NCI-H748 treated with DMSO at 0.1 percent for 48 hours (cell line): ENCODE results near the gene CHRNA4.

Experiments
- DNase-seq: peaks from one replicate; lab custom pipeline; 2025; lab: John Stamatoyannopoulos, UW

Gene CHRNA4

DNA sequence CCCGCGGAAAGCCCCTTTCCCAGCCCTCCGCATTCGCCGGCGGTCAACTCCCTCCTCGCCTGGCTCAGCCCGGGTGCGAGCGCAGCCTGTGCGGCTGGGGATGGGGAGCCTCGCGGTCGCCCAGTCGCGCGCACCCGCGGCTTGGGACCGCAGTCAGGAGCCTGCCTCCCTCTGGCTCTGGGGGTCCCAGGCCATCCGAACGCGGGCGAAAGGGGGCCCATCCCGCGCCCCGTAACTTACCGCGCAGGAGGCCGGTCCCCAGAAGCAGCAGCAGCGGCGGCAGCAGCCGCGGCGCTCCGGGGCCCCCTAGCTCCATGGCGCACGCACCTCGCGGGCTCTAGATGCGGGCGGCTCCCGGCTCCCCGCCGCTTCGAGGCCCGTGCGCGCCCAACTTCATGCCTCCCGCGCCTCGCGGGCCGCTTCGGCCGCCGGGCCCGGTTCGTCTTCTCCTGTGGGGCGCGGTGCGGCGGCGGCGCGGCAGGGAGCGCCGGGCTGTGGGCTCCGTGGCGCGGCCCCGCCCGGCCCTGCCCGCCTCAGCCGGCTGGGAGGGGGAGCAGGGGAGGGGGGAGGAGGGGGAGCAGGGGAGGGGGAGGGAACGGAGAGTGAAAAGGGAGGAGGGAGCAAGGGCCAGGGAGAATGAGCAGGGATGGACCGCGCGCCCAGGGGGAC lies at the start of gene CHRNA4:
CHRNA4 (minus strand) TSS at position 500 of the 669 bp plus-strand sequence; CDS start at position 316, 184 bp downstream.
- no peak for DNase-seq

DNA sequence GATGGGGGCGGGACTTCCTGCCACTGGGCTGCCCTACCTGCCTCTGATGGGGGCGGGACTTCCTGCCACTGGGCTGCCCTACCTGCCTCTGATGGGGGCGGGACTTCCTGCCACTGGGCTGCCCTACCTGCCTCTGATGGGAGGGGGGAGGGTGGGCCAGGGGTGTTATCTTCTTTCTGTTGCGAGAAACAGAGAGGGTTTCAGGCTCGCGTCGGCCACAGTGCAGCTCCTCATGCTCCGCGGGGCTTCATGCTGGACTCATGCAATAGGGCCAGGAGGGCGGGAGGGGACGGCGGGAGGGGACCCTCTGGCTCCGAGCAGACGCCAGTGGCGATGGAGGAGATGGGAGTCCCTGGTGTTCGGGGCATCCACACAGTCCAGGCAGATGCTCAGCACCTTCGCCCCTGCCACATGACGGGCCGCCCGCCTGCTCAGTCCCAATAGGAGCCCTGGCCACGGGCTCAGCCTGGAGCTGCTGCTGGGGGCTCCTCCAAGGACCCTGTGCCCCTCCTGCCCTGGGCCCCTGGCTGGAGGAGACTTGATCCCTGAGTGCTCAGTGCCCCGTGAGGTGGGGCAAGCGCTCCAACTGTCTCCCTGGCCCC lies 48.8 kb upstream of the CHRNA4 start:
- no peak for DNase-seq

GRCh38 chr20:63409066-63409833 lies 48.1 kb upstream of the CHRNA4 start:
- DNase-seq, result no peak

DNA sequence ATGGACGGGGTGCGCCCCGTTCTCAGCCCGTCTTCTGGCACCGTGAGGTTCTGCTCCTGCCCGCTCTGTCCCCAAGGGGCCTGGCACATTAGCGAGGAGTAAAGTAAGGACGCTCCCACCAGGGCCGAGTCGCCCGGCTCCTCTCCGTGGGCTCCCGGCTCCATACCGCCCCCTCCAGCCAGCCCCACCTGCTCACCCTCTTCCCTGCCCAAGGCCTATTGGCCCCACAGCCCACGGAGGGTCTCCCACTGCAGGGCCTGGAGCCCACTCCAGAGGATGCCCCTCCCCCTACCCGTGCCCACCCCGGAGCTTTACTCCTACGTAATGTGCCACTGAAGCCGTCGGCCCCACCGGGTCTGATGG lies 47.5 kb upstream of the CHRNA4 start:
- DNase-seq, result no peak

DNA sequence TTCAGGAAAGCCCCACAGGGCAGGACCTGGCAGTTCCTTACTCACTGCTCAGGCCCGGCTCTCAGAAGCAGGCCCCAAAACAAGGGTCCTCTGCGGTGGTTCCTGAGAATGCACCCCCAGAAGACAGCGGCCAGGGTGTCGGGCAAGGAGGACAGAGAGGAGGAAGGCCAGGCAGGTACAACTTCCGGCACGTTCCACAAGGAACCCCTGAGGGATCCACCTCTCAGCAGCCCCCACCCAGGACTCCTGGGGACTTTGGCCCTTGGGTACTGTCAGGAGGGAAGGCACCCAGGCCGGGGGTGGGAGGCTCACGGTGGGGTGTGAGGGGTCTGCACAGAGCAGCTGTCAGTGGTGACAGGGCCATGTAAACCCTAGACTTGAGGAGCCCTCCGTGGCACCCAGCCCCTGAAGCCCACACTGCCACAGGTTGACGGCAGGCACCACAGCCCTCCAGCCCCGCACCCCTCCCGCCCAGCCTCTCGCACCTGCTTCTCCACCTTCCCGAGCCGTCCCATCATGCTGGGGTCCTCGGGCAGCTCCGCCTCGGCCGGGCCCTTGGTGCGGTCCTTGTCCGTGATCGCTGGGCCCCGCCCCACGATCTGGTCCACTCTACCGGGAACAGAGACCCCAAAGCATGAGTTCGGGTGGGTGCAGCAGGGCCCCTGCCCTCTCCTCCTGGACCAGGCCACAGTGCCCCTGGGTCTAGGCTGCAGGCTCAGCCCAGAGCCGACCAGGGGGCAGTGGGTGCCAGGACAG lies 47.0 kb upstream of the CHRNA4 start:
- DNase-seq, result no peak

GRCh38 chr20:63406617-63407245 lies 45.6 kb upstream of the CHRNA4 start:
- DNase-seq, result no peak

- DNase-seq, result no peak
These were observed 44.9 kb upstream of the CHRNA4 start for GRCh38 chr20:63406011-63406410.

DNA sequence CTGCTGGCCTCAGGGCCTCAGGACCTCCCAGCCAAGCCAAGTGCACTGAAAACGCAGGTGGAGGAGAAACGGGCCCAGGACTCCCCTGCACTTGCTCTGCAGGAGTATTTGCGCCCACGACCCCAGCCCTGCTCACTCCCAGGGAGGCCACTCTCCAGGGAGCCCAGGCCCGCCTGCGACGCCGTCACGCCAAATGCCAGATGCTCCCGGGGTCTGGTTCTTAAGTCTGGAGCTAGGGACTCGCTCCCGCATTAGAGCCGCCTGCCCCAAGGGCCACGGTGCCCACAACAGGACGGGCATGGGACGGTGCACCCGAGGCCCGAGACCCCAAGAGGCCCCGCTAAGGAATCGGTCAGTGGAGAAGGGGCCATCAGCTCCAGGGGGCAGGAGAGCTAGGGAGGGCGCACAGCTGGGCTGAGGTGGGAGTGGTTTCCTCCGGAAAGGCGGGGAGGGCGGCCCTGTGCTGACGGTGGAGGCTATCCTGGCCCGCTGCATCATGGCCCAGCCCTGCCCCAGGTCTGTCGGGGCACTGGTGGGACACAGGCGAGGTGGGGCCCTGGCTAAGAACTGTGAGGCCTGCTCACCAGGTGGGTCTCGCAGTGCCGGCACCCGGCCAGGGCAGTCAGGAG lies 44.1 kb upstream of the CHRNA4 start:
- DNase-seq, result no peak

GRCh38 chr20:63404129-63405085 lies 43.3 kb upstream of the CHRNA4 start:
- DNase-seq, result no peak

GRCh38 chr20:63403403-63404105 lies 42.4 kb upstream of the CHRNA4 start:
- DNase-seq, result no peak

- no peak for DNase-seq
These were observed 41.7 kb upstream of the CHRNA4 start for GRCh38 chr20:63402860-63403220.

DNA sequence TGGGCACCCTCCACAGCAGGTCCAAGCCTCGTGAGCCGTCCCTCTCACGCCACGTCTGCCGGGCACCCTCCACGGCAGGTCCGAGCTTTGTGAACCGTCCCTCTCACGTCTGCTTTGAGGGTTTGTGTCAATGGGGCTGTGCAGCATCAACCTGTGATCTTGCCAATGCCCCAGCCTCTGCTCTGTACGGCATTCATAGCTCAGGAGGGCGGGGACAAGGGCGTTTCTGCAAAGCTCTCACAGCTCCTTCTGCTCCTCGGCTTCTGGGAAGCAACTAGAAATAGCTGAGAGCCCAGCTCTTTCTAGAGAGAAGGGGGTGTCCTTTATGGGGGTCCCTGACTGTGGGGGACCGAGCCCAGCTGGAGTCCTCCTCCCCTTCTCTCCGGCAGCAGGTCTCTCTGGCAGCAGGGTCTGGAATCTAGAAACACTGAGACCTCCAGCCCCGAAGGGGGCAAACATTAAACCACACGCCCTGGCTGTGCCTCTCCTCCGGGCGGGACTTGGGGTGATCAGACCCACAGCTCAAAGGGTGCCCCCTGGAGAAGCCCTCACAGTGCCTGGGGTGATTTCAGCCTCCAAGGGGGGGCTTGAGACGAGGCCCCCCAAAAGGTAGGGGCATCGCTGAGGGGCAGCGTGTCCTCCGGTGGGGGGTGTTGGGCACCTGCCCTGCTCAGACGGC lies 41.2 kb upstream of the CHRNA4 start:
- DNase-seq, result no peak

DNA sequence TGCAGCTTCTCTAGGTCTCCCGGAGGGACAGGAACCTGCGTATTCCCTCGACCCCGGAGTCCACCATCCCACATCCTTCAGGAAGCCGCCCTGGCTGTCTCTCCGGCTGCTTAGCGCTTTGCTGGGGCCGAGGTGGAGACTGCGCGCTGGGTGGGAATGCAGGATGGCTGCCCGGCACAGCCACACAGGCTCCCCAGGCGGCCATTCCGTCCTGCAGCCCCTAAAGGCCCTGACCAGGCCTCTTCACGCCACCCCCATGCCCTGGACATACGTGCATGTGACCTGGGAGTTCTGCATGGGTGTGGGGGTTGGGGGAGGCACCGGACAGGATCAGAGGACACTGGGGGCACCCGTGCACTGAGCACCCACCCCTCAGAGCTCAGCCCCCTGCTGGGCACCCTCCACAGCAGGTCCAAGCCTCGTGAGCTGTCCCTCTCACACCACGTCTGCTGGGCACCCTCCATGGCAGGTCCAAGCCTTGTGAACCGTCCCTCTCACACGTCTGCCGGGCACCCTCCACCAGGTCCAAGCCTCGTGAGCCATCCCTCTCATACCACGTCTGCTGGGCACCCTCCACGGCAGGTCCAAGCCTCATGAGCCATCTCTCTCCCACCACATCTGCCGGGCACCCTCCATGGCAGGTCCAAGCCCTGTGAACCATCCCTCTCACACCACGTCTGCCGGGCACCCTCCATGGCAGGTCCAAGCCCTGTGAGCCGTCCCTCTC lies 40.4 kb upstream of the CHRNA4 start:
- no peak for DNase-seq

GRCh38 chr20:63400486-63401210 lies 39.5 kb upstream of the CHRNA4 start:
- DNase-seq, result no peak

GRCh38 chr20:63399596-63400375 lies 38.6 kb upstream of the CHRNA4 start:
- DNase-seq, result no peak

GRCh38 chr20:63398744-63399514 lies 37.8 kb upstream of the CHRNA4 start:
- no peak for DNase-seq
